Stimulated activated CD8-positive, alpha-beta memory T cell treated with anti-CD3 and anti-CD28 coated beads, Interleukin-12 subunit alpha, Interleukin-12 subunit beta, amount 100 ng/mL, for 1 hour (primary cell): Measurements from ENCODE around the gene SLC25A33.

Experiments used
- DNase-seq: peaks from one replicate; pipeline ENCODE4 v3.0.0-alpha.2; 2020; ENCODE audit warnings: low read depth

SLC25A33 gene

DNA sequence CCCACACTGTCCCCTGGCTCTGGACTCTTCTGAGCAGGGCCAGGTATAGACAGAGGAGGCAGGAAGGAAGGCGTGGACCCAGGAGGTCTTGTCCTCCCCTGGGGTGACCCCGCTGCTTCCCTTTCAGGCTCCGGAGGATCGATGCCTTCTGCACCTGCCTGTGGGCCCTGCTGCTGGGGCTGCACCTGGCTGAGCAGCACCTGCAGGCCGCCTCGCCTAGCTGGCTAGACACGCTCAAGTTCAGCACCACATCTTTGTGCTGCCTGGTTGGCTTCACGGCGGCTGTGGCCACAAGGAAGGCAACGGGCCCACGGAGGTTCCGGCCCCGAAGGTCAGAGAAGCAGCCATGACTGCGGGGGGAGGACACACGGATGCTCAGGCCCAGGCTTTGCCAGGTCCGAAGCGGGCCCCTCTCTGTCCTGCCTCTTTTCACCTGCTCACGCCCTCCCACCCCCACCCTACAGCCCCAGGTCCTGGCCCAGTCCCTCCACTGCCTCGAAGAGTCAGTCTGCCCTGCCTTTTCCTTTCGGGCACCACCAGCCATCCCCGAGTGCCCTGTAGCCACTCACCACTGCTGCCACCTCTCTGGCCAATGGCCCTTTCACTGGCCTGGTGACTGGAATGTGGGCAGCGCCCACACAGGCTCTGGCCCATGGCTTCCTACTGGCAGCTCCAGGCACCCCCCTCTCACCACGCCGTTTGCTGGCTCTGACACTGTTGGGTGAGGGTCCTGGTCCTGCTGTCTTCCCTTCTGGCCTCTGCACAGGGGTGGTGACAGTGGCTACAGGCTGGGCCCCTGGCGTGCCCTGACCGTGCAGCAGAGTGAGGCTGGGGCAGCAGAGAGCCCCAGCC, 62.9 kb downstream of the SLC25A33 start:
- DNase-seq, result no peak

DNA sequence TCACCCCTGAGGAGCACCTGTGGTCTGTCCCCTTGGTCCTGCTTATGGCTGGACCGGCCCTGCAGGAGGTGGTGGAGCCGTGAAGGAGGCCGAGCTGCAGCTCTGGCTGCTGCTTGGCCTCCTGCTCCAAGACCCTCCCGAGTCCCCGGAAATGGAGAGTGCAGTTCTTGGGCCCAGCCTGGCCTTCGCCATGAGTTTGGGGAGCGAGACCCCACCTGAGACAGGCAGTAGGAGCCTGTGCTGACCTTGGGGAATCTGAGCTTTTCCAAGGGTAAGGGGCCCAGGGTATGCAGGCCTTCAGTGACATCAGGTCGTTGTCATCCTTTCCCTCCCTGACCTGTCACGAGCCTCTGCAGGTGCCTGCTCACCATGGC, 63.5 kb downstream of the SLC25A33 start:
- DNase-seq, result no peak

DNA sequence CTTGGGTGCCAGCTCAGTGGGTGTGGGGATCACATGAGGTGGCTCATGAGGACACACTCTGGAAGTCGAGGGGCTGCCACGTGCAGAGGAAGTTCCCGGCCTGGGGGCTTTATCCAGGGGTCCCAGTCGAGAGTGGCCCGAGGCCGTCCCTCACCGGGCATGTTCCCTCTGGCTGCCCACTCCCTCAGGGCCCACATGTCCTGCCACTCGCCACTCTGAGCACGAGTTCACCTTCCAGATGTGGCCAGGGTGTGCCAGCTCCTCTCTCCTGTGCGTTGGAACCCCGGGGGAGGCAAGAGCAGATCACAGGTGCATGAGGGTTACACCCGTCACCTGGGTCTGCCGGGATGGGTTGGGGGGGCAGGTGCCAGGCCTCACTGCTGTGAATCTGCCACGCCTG, 64.0 kb downstream of the SLC25A33 start:
- no peak for DNase-seq

DNA sequence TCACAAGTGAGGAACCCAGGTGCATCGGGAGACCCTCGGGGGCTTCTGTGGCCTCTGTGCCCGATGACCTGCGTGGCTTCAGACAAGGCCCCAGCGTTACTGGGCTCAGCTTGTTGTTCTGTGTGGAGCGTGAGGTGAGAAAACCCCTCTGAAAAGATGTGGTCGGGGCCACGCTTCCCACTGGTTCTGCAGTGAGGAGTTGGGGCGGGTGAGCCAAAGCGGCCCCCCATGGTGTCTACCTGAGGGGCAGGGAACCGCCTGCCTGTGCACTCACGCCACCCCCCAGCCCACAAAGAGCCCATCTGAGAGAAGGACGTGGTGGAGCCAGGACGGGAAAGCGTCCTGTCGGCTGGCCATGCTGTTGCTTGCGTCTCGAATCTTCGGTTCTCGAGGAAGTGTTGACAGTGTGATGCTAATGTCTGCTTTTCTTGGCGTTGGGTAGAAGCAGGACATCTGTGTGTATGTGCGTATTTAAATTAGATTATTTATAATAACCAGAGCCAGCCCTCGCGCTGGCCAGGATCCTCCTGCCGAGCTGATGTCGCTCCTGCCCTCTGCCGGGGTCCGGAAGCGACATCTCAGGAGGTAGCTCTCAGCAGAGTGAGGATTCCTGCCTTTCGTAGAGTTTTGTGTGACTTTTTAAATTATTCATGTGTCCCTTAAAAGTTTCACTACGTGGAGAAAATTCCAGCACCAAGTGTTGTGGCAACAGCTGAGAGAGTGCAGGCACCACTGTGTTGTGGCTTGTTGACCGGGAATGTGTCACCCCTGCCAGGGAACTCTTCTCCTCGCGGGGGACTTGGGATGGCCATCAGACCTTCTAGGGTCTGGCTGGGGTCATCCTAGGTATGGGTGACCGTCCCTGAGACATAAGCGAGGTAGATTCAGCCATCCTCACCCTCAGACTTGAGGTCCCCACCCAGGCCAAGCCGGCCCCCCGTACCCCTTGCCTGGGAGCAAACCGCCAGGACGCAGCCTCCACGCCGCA, 64.8 kb downstream of the SLC25A33 start:
- DNase-seq, result no peak

DNA sequence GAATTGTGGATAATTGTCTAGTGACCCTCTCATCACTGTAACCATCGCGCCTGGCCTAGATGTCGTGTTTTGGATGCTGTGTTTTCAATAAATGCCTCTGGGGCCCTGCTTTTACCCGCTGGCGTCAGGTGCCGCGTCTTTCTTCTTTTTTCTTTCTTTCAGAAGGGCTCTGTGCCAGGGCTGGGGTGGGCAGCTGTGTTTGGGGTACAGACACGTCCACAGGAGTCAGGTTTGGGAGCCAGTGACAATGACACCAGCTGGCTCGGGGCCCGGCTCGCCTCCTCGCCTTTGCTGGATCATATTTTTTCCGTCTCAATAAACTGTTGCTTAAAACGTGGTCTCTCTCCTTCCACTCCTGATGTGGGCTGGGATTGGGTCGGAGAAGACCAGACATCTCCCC, 65.6 kb downstream of the SLC25A33 start:
- no peak for DNase-seq

DNA sequence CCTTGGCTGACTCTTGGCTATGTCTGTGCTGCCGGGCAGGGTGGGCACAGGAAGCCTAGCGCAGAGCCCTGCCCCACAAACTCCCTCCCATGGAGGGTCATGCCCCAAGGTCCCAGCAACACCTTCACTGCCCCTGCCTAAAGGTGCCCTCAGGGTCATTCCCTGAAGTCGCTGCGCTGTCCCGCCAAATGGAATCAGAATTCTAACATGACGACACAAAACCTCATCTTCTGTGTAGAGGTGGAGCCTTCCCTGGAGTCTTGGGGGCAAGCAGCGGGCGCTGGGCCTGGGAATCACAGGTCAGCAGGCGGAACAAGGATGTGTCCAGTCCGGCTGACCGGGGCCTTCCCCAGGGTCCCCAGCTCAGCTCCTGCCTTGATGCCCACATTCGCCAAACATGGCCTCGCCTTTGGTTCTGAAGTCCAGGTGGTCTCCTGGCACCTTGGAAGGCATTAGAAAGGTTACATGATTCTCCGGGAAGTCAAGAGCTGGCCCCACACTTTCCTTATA, 66.7 kb downstream of the SLC25A33 start:
- no peak for DNase-seq

DNA sequence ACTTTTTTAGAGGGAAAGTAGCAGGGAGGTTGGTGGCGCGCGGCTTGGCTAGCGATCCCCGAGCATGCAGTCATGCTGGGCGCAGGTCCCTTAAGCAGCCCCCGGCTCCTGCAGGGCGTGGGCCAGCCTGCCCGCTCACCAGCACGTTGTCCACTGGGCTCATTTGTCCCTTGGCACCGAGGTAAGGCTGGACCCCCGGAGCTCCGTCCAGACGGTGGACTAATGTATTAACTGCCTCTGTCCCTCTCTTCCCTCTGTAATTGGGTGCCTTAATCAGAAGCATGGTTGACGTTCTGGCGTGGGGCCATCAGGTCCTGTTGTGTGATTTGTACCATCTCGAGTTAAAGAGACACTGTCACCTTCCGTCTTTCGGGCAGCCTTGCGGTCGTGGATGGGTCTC, 67.2 kb downstream of the SLC25A33 start:
- DNase-seq, result no peak

DNA sequence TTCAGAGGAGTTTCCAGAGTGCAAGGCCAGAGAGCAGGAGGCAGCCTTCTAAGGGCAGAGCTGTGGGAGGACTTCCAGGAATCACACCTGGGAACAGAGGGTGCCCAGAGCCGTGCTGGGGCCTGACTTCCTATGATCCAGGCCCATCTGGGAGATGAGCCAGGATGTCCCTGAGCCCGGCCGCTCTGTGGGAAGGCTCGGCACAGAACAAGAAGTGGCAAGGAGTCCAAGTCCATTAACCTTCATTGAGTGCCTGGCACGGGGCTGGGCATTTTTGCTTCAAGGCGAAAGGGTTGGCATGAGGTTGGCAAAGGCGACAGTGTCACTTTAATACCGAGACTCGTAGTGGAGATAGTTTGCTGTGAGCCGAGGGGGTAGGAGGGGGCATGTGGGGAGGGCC, 67.7 kb downstream of the SLC25A33 start:
- DNase-seq, result no peak

DNA sequence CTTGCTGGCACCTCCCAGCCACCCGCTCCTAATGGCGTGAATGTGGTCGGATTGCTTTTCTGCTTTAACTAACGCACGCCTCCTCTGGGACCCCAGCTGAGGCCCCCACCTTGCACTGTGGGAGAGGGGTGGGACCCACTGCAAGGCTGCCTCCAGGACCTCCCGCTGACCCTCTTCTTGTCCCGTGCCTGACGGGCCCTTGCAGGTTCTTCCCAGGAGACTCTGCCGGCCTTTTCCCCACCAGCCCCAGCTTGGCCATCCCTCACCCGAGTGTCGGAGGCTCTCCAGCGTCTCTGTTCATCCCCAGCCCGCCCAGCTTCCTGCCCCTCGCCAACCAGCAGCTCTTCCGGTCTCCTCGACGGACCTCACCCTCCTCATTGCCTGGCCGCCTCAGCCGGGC, 68.1 kb downstream of the SLC25A33 start:
- DNase-seq, result no peak

DNA sequence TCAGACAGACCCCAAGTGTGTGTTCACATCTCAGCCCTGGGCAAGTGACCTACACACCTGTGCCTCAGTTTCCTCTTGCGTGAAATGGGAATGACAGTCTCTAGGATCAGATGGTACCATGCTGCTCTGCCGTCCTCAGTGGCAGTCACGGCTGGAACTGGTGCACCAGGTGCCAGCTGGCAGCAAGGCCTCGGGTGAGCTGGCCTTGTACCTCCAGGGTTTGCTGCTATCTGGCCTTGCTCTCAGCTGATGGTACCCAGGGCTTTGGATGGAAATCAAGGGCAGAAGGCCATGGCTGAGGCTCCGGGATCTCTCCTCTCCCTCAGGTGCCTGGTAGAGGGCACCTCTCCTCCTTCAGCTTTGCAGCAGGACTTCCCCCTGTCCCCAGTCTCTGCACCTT, 70.7 kb downstream of the SLC25A33 start:
- no peak for DNase-seq

DNA sequence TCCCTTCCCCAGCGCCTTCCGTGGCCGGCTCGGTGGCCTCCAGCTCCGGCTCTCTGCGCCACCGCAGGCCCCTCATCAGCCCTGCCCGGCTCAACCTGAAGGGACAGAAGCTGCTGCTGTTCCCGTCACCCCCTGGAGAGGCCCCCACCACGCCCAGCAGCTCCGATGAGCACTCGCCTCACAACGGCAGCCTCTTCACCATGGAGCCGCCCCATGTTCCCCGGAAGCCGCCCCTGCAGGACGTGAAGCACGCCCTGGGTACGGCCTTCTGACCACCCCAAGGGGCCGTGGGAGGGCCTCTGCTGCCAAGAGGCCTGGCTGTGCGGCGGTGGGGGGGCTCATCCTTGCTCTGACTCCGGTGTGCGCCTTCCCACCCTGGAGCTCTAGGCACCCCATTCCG, 71.3 kb downstream of the SLC25A33 start:
- DNase-seq, result no peak

DNA sequence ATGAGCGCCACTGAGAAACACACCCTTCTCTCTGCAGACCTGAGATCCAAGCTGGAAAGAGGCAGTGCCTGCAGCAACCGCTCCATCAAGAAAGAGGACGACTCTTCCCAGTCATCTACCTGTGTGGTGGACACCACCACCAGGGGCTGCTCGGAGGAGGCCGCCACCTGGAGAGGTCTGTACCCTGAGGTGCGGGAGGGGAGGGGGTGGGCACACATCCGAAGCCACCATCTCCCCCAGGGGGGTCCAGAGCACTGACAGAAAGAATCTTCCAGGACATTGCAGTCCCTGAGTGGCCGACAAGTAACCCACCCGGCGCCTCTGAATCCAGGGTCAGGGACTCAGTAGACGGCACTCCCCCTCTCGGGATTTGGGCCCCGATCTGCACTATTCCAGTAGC, 72.5 kb downstream of the SLC25A33 start:
- no peak for DNase-seq

DNA sequence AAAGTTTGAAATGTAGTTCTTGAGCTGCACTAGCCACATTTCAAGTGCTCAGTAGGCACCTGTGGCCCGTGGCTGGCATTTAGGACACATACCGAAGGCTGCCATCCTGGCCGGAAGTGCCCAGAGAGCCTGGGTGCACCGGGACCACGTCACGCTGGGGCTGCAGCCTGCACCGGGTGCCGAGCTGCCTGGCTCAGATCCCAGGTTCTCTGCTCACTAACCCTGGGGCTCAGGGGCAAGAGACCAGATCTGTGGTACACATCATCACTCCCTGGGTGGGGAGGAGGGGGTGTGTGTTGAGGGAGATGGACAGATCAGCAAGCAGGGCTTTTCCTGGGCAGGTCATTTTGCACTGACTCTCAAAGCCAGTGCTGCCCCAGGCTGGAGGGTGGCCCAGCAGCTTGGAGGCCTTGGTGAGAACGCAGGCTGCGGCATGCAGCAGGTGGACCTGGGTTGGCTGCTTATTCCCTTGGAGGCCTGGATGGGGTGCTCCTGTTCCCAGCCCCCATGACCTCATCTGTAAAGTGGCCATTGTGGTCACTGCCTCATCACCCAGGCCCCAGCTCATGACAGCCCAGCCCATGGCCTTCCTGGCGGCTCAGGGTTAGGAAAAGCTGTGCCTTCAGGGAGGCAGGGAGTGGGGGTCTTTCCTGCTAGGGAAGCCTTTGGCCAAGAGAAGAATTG, 73.0 kb downstream of the SLC25A33 start:
- no peak for DNase-seq

DNA sequence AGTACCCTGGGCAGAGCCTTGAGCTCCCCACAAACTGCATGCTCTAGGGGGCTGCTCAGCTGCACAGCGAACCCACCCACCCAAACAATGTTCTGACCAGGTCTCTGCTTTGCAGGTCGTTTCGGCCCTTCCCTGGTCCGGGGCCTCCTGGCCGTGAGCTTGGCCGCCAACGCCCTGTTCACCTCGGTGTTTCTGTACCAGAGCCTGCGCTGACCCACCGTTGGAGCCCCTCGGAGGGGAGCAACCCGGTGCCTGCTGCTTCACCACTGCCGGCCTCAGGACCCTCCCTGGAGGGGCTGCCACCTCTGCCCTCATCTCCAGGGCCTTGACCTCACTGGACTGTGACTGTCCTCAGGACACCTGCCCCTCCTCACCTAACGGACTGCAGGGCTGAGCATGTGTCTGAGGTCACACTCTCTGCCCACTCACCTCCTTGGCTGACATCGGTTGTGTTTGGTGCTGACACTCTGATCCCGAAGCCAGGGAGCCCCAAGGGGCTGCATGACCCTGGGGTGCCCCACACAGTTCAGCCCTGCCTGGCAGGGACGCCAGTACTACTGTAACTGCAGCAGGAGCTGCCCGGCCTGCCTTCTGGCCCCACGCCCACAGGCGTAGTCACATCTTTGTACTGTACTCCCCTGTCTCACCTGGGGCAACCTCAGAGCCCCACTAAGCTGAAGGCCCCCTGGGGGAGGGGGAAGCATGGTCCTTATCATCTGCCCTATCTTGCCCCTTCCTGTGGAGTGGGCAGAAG, 73.8 kb downstream of the SLC25A33 start:
- no peak for DNase-seq

DNA sequence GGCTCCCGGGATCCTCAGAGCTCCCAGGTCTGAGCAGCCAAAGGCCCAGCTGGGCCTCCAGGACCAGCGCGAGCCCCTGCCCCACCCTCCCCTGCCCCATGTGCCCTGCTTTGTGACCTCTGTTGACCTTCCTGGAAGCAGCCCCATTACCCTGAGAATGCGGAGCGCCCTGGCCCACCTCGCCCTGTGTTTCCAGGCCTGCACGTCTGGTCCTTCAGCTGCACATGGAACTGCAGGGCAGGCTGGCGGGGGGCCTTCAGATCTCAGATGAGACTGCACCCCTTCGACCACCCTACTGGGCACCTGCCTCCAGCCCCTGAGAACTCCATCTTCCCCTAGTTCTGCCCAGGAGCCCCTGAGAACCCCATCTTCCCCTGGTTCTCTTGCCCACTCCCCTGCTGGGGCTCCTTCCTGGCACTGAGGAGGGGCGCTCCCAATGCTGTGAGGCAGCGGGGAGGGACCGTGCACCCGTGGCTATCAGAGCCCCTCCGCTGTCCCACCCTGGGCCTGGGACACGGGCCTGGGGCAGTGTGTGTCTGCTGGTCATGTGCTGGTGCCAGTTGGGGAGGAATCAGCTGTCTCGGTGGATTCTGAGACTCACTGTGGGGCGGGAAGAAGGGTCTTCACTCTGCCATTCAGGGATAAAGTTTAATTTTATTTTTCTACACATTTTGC, 74.5 kb downstream of the SLC25A33 start:
- no peak for DNase-seq

DNA sequence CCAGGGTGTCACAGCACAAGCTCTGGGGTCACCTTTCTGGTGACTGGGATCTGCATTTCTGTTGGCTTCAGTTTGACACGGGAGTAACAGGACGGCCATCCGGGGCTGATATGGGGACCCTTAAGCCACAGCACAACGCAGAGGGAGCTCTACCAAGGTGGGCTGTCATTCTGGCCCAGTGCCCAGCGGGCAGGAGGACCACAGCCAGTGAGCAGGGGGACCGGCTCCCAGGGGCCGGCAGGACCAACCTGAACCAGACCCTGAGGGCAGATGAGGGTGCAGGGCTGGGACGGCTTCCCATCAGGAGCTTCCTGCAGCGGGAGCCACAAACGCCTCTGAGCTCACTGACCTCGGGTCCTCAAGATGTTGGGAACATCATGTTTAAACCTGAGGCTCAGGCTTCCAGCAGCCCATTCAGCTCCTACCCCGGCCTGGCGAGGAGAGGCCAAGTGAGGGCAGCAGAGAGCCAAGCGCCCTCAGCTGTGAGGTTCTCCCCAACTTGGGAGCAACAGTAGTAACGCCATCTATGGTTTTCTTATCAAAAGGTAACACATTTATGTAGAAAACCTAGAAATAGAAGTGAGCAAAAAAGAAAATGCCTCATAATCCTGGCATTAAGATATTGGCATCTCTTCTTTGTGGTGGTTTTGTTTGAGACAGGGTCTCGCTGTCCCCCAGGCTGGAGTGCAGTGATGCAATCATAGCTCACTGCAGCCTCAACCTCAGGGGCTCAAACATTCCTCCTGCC, 76.2 kb downstream of the SLC25A33 start:
- DNase-seq, result no peak

DNA sequence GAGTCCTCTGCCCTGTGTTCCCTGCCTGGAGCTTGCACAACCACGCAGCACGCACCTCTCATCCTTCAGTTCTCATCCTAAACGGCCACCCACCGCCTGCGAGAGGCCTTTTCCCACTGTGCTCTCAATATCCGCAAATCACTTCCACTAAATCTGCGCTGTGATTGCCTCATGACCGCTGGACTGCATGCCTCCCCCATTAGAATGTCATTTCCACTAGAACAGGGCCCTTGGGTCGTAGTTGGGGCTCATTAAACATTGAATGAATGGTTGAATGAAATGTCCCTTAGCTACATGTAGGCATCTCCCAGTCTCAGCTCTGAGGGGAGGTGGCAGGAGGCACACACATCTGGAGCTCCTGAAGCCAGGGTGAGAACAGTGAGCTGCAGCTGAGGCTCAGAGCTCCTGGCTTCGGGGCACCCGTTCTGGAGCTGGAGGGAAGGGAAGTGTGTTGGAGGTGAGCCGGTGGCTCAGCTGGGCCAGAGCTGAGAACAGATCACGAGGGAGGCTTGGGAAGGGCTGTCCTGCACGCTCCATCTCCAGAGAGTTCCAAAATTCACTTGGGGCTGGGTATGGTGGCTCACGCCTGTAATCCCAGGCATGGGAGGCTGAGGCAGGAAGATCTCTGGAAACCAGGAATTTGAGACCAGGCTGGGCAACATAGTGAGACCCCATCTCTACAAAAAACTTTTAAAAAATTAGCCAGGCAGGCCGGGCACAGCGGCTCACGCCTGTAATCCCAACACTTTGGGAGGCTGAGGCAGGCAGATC, 79.8 kb downstream of the SLC25A33 start:
- DNase-seq, result no peak

DNA sequence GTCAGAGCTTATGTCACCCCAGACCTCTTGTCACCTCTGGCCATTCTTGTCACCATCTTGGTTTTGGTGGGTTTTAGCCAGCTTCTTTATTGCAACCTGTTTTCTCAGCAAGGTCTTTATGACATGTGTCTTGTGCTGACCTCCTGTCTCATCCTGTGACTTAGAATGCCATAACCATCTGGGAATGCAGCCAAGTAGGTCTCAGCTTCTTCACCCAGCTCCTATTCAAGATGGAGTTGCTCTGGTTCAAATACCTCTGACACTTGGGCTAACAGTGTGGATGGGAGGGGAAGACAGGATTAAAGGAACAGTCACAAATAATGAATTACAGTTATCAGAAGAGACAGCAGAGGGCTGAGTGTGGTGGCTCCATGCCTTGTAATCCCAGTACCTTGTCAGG, 81.8 kb downstream of the SLC25A33 start:
- no peak for DNase-seq

DNA sequence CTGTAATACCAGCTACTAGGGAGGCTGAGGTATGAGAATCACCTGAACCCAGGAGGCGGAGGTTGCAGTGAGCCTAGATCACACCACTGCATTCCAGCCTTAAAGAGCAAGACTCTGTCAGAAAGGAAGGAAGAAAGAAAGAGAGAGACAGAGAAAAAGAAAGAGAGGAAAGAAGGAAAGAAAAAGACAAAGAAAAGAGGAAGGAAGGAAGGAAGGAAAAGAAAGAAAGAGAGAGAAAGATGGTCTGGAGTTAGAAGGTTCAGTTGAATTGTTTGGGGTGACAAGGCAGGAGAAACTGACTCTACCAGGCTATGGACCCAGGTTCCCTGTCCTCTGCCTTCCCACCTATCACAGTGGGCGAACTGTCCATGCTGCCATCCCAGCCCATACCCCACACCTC, 84.8 kb downstream of the SLC25A33 start:
- no peak for DNase-seq
